Smooth muscle cell (in vitro differentiated cells): ENCODE data around the gene SLC24A3. TPM values are rescaled to one million over a fixed set of nuclear protein-coding genes. Genes with fewer than 3 reads are reported as not detected.

ENCODE experiments used
- DNase-seq: peaks from one replicate; lab custom pipeline; 2025; ENCODE audit not compliant: unreplicated experiment; lab: John Stamatoyannopoulos, UW
- H2AFZ ChIP-seq: fragments of 200-600 bp; sonication (generic); 2 replicates; pipeline ENCODE4 v1.6.0; 2016; ENCODE audit warnings: antibody characterized with exemption, low read depth, mild to moderate bottlenecking
- H3F3A ChIP-seq: fragments of 200-600 bp; sonication (generic); 2 replicates; pipeline ENCODE4 v1.6.0; 2017; ENCODE audit warnings: antibody characterized with exemption, low read depth
- H3K27ac ChIP-seq: fragments of 200-600 bp; sonication (generic); 2 replicates; pipeline ENCODE4 v1.5.1; 2016; ENCODE audit warnings: low read depth, mild to moderate bottlenecking
- H3K27me3 ChIP-seq: fragments of 200-600 bp; sonication (generic); 2 replicates; pipeline ENCODE4 v1.6.1; 2016; ENCODE audit warnings: low read depth, mild to moderate bottlenecking
- H3K36me3 ChIP-seq: fragments of 200-600 bp; sonication (generic); 2 replicates; pipeline ENCODE4 v1.5.1; 2016; ENCODE audit warnings: low read depth
- H3K4me1 ChIP-seq: fragments of 200-600 bp; sonication (generic); 2 replicates; pipeline ENCODE4 v1.5.1; 2016; ENCODE audit warnings: low read depth
- H3K4me2 ChIP-seq: fragments of 200-600 bp; sonication (generic); 2 replicates; pipeline ENCODE4 v1.6.0; 2016; ENCODE audit warnings: mild to moderate bottlenecking
- H3K4me3 ChIP-seq: fragments of 200-600 bp; sonication (generic); 2 replicates; pipeline ENCODE4 v1.5.1; 2016; ENCODE audit warnings: mild to moderate bottlenecking
- H3K79me2 ChIP-seq: fragments of 200-600 bp; sonication (generic); 2 replicates; pipeline ENCODE4 v1.6.0; 2016; ENCODE audit warnings: low read depth, mild to moderate bottlenecking
- H3K9ac ChIP-seq: fragments of 200-600 bp; sonication (generic); 2 replicates; pipeline ENCODE4 v1.6.0; 2016; ENCODE audit warnings: low read depth
- H3K9me3 ChIP-seq: fragments of 200-600 bp; sonication (generic); replicated peaks from 2 replicates; pipeline ENCODE4 v1.5.1; 2016; ENCODE audit warnings: low read depth
- H4K20me1 ChIP-seq: fragments of 200-600 bp; sonication (generic); 2 replicates; pipeline ENCODE4 v1.6.0; 2016; ENCODE audit warnings: low read depth
- WGBS: methylation state at CpG from one replicate; pipeline ENCODE4 v1.1.7; 2016; ENCODE audit warnings: low lambda C conversion rate; 5-methylcytosine and 5-hydroxymethylcytosine counted together
- polyA plus RNA-seq: library from polyadenylated mRNA; unstranded; fragments of >200 nt; fragmentation: Nextera tagmentation; extraction: Ambion mirVana; gene quantifications from 2 replicates; pipeline ENCODE4 v1.2.1, GENCODE V29; 2016
- total RNA-seq: library from RNA; depleted of rRNA; stranded (reverse); fragments of >200 nt; gene quantifications from 2 replicates; pipeline ENCODE4 v1.2.3, GENCODE V29; 2014
- TF ChIP-seq, protein P1 (sequence below): fragments of 200-600 bp; sonication (generic); IDR thresholded peaks from 2 replicates; pipeline ENCODE4 v1.5.1; 2017; ENCODE audit warnings: borderline replicate concordance, mild to moderate bottlenecking, antibody characterized with exemption; ENCODE audit not compliant: insufficient read depth, poor library complexity, severe bottlenecking

SLC24A3 gene
- total and polyA plus RNA-seq, 2 experiments from 2014 or later, result 2.5 to 3.2 TPM

DNA sequence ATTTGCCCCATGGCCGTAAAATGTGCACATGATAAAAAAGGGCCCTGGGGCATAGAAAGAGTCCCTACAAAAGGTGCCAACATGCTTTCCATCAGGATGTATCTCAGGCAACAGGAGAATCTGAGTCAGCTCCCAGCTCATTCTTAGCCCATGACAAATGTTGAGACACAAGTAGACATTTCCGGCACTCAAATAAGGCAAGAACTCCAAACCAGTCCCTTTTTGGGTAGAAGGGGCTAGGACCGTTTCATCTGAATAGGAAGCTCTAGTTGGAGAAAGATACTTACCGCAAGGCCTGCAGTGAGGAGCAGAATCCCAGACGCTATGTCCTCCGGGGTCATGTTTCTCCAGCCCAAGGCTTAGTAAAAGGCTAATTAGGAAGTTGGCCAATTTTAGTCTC, 284.6 kb downstream of the SLC24A3 start:
- Histone ChIP-seq H3K9me3 (no peaks in the 10 kb centered on the region), H4K20me1 (no peaks in the 10 kb centered on the region)

DNA sequence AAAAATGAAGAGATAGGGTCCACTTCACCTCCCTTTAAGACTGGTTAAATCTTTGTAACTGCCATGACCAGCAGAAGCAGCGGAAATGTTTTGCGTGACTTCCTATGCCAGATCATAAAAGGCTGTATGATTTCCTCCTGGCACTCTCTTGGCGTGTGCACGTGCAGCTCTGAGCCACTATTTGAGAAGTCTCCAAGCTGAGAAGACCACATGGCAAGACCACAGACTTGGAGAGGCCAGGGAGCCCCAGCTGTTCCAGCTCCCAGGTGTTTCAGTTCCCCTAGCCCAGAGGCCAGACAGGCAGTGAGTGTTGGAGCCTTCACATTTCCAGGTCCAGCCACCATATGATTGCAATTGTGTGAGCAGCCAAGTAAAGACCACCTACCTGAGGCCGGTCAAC, 286.3 kb downstream of the SLC24A3 start:
- Histone ChIP-seq H2AFZ (no peak overlapping the region), H3K4me2 (no peak overlapping the region), H3K9me3 (no peaks in the 10 kb centered on the region), H4K20me1 (no peaks in the 10 kb centered on the region), H3K27ac (no peak overlapping the region), H3K27me3 (no peaks in the 10 kb centered on the region), H3K36me3 (no peaks in the 10 kb centered on the region), H3K4me1 (no peaks in the 10 kb centered on the region), H3K9ac (no peak overlapping the region), H3K4me3 (no peak overlapping the region), H3F3A (no peaks in the 10 kb centered on the region), H3K79me2 (no peaks in the 10 kb centered on the region)
- DNase-seq, result no peak
- 97% methylated on average over 5 of the region's 5 CpGs for WGBS
- TF ChIP-seq, protein P1, sequence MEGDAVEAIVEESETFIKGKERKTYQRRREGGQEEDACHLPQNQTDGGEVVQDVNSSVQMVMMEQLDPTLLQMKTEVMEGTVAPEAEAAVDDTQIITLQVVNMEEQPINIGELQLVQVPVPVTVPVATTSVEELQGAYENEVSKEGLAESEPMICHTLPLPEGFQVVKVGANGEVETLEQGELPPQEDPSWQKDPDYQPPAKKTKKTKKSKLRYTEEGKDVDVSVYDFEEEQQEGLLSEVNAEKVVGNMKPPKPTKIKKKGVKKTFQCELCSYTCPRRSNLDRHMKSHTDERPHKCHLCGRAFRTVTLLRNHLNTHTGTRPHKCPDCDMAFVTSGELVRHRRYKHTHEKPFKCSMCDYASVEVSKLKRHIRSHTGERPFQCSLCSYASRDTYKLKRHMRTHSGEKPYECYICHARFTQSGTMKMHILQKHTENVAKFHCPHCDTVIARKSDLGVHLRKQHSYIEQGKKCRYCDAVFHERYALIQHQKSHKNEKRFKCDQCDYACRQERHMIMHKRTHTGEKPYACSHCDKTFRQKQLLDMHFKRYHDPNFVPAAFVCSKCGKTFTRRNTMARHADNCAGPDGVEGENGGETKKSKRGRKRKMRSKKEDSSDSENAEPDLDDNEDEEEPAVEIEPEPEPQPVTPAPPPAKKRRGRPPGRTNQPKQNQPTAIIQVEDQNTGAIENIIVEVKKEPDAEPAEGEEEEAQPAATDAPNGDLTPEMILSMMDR, result no peak

More for the DNA sequence above, 284.6 kb downstream of the SLC24A3 start:
- H3K79me2 ChIP-seq, result no peaks in the 10 kb centered on the region
- no peak overlapping the region for H3K4me3 ChIP-seq
- TF ChIP-seq, protein P1, result no peak
- H3K27me3 ChIP-seq, result no peaks in the 10 kb centered on the region
- H3K9ac ChIP-seq, result no peak overlapping the region
- no peaks in the 10 kb centered on the region for H3K36me3 ChIP-seq
- 85% methylated on average over 6 of the region's 6 CpGs for WGBS
- peak overlapping the region; percentile 52 for H3K27ac ChIP-seq
- no peak overlapping the region for H3K4me2 ChIP-seq
- no peak overlapping the region for H2AFZ ChIP-seq
- DNase-seq, result no peak
- no peaks in the 10 kb centered on the region for H3F3A ChIP-seq
- no peaks in the 10 kb centered on the region for H3K4me1 ChIP-seq

DNA sequence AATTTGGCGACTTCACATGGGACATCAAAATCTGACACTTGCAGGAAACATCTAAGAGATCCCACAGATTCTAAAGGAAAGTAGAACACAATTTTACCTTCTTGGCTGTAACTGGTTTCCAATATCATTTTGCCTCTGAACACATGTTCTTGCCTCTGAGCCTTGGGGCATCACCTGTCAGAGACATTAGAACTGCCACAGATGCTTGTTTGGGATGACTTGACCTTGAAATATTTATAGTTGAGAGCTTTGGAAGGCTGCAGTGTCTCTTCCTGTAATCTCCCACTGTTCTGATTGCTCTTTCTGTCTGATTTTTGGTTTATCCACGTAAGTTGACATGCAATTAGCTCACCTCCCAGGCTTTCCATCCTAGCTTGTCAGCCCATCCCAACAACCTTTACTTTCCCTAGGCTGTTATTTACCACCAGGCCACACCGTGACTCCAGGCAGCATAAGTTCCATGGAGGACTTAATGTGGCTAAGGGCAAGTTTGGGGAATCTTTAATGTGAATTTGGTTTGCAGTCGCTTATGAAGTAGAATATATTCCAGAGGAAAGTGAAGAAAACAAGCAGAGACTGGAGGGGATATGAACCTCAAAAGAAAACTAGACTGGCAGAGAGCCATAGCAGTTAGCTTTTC, 289.2 kb downstream of the SLC24A3 start:
- no peaks in the 10 kb centered on the region for H3K9me3 ChIP-seq
- no peaks in the 10 kb centered on the region for H3K79me2 ChIP-seq
- DNase-seq, result no peak
- H3K4me1 ChIP-seq, result no peaks in the 10 kb centered on the region
- no peak overlapping the region for H3K27ac ChIP-seq
- TF ChIP-seq, protein P1, result no peak
- H4K20me1 ChIP-seq, result no peaks in the 10 kb centered on the region
- H3K4me2 ChIP-seq, result no peak overlapping the region
- no peaks in the 10 kb centered on the region for H3K36me3 ChIP-seq
- WGBS, result 85% methylated on average over 4 of the region's 4 CpGs
- H2AFZ ChIP-seq, result no peak overlapping the region
- H3K9ac ChIP-seq, result no peak overlapping the region
- H3F3A ChIP-seq, result no peaks in the 10 kb centered on the region
- no peak overlapping the region for H3K4me3 ChIP-seq
- H3K27me3 ChIP-seq, result no peaks in the 10 kb centered on the region

DNA sequence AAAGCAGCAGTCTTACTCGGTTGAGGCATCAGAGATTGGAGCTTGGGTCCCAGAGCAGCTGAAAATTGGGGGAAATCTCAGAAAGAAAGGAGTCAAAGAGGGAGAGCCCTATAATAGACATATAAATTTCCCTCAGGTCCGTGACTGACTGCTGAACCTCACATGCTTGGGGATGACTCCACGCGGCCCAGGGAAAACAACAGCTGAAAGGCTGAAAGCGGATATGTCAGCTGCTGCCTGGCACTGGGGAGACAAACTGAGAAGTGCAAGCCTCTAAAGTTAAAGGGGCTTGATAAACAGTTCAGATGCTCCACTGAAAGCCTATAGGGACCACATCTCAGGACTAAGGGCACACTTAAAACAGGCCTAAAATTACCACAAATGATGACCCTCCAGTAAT, 289.7 kb downstream of the SLC24A3 start:
- no peaks in the 10 kb centered on the region for H3K79me2 ChIP-seq
- no peaks in the 10 kb centered on the region for H3K27me3 ChIP-seq
- H2AFZ ChIP-seq, result no peak overlapping the region
- no peaks in the 10 kb centered on the region for H3K9me3 ChIP-seq
- no peak overlapping the region for H3K4me2 ChIP-seq
- 95% methylated on average over 5 of the region's 5 CpGs for WGBS
- no peaks in the 10 kb centered on the region for H3K4me1 ChIP-seq
- no peak overlapping the region for H3K9ac ChIP-seq
- no peak overlapping the region for H3K4me3 ChIP-seq
- no peaks in the 10 kb centered on the region for H4K20me1 ChIP-seq
- TF ChIP-seq, protein P1, result no peak
- H3K36me3 ChIP-seq, result no peaks in the 10 kb centered on the region
- no peak for DNase-seq
- H3F3A ChIP-seq, result no peaks in the 10 kb centered on the region
- H3K27ac ChIP-seq, result no peak overlapping the region
